LNCAP (cell line): Measurements from ENCODE around the gene MAPKBP1.

ENCODE experiments used
- TF ChIP-seq, protein P1 (sequence below): fragments of 450-650 bp; IDR thresholded peaks from 2 replicates; pipeline ENCODE4 v1.5.1; 2017; ENCODE audit warnings: mild to moderate bottlenecking

Gene MAPKBP1

GRCh38 chr15:41862515-41863116 is 88.3 kb downstream of the MAPKBP1 start:
- TF ChIP-seq, protein P1, sequence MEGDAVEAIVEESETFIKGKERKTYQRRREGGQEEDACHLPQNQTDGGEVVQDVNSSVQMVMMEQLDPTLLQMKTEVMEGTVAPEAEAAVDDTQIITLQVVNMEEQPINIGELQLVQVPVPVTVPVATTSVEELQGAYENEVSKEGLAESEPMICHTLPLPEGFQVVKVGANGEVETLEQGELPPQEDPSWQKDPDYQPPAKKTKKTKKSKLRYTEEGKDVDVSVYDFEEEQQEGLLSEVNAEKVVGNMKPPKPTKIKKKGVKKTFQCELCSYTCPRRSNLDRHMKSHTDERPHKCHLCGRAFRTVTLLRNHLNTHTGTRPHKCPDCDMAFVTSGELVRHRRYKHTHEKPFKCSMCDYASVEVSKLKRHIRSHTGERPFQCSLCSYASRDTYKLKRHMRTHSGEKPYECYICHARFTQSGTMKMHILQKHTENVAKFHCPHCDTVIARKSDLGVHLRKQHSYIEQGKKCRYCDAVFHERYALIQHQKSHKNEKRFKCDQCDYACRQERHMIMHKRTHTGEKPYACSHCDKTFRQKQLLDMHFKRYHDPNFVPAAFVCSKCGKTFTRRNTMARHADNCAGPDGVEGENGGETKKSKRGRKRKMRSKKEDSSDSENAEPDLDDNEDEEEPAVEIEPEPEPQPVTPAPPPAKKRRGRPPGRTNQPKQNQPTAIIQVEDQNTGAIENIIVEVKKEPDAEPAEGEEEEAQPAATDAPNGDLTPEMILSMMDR: no peak

DNA sequence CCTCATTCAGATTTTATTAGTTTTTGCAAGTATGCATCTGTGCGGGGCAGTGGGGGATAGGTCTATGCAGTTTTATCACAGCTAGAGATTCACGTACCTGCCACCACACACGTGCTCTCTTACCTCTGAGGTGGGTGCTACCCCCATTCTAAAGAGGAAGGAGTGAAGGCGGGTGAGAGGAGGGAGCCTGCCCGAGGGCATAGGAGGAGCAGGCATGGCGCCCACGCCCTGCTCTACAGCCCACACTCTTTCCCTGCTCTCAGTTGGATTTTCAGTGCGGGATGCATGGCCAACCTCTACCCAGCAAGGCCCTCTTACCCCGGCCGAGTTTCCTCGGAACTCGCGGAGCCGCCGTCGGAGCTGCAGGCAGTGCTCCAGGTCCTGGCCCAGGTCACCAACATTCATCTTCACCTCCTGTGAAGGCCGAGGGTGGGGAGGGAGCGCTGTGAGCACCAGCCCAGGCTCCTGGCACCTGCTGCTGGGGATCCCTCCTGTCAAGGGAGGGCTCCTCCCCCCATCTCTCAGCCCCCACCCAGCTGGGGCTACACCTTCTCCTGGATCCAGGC is 91.3 kb downstream of the MAPKBP1 start:
- TF ChIP-seq, protein P1: no peak

GRCh38 chr15:41866263-41866703 is 92.0 kb downstream of the MAPKBP1 start:
- TF ChIP-seq, protein P1: no peak

GRCh38 chr15:41866872-41867579 is 92.7 kb downstream of the MAPKBP1 start:
- TF ChIP-seq, protein P1: no peak

DNA sequence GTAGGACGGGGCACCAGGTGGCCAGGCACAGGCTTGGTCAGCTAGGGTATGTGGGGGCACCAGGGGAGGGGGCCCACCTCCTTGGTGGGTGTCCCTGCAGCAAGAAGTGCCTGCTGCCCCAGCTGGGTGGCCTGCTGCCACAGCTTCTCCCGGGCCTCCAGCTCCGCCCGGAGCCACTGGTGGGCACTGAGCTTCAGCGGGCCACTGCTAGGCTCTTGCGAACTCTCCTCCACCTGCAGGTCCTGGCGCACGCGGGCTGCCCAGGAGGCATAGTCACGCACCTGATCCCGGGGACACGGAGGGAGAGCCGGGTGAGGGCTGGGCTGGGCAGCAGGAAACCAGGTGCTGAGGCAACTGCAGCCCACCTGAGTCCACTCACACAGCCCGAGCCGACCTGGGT is 94.0 kb downstream of the MAPKBP1 start:
- TF ChIP-seq, protein P1: no peak

- TF ChIP-seq, protein P1: no peak
Measured at GRCh38 chr15:41869770-41870688, 95.7 kb downstream of the MAPKBP1 start.

DNA sequence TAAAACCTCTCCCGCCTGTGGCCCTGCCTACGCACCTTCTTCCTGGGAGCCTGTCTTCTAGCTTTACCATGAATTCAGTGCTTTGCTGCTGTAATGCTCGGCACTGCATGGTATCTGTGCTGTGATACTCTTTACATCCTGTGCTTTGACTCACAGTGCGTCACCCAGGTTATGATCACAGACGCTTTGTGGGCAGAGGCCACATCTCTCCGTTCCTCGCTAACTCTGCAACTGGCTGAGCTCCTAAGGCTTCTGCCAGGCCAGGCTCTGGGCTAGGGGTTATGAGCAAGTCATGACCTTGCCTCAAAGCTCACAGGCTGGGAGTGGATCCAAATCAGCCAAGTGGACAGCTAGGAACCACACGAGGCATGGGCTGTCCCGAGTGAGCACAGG is 96.4 kb downstream of the MAPKBP1 start:
- TF ChIP-seq, protein P1: no peak
